Hippocampal formation (tissue), 2 donors: Measurements from ENCODE around the gene BNIP2.

ENCODE experiments used
- DNase-seq, 2 donors: peaks; one replicate each; lab custom pipeline; 2025; lab: John Stamatoyannopoulos, UW

Gene BNIP2

GRCh38 chr15:59632714-59633113, 56.4 kb downstream of the BNIP2 start:
- DNase-seq, result no peak

- no peak for DNase-seq
These were observed 66.8 kb downstream of the BNIP2 start for GRCh38 chr15:59622289-59622688.

- DNase-seq, result no peak
These were observed 70.7 kb downstream of the BNIP2 start for GRCh38 chr15:59618406-59618805.

- DNase-seq, result no peak
These were observed 72.7 kb downstream of the BNIP2 start for GRCh38 chr15:59616379-59616778.

DNA sequence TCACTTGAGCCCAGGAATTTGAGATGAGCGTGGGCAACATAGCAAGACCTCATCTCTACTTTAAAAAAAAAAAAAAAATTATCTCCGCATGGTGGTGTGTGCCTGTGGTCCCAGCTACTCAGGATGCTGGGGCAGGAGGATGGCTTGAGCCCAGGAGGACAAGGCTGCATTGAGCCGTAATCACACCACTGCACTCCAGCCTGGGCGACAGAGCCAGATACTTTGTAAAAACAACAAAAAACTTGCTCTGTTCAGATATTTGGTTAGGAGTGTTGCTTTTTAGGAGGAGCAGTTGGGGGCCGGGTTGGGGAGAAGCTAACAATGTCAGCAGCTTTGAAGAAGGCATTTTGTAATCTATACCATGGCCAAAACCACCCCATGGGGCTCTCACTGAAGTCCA, 73.5 kb downstream of the BNIP2 start:
- no peak for DNase-seq

DNA sequence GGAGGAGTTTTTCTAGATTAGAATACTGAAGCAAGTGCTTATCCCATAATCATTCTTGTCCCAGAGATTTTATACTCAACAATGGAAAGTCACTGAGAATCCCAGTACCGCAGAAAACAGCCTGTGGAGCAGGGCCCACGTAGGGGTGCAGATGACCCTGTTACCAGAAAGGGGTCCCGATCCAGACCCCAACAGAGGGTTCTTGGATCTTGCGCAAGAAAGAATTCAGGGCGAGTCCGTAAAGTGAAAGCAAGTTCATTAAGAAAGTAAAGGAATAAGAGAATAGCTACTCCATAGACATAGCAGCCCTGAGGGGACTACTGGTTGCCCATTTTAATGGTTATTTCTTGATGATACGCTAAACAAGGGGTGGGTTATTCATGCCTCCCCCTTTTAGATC, 75.0 kb downstream of the BNIP2 start:
- DNase-seq, result no peak

DNA sequence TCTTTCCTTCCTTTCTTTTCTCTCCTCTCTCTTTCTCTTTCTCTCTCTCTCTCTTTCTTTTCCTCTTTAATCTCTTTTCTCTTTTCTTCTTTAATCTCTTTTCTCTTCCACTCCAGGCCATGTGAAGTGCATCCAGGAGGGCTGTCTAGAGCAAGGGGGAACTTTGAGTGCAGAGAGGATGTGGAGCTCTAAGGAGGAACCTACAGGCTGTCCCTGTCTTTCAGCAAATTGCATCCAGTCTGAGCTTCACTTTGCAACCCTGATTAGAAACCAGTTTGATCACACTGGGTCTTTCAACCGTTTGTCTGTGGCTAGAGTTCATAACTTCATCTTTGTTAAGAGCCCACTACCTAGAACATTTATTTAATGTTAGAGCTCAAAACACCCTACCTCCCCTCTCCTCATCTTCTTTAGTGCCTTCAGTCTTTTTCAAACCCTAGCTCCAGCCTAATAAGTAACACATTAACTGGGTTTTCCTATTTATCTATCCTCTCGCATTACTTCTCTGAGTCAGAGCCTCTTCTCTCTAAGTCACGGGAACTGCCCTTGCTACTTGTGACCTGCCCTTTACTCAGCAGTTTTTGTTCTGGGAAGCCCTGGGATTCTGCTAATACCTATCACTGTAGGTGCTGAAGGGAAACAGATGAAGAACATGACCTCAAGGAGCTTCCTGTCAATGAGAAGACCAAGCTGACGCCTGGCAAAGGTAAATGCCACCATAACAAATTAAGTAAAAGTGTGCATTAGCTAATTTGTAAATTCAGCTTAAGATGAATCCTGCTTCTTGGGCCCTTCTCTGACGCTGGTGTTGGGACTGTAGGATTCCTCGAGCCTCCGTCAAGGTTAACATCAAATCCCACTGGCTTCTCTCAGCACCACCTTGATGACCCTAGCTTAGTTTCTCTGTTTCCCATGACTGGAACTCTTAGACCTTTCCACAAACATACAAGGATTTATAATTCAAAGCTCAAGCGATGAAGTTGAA, 77.6 kb downstream of the BNIP2 start, which contains the start of gene GCNT3:
TSS of gene GCNT3 (plus strand) at position 508 of the 985 bp plus-strand sequence. CDS start 6,456 bp downstream, outside the sequence.
- DNase-seq, result no peak

DNA sequence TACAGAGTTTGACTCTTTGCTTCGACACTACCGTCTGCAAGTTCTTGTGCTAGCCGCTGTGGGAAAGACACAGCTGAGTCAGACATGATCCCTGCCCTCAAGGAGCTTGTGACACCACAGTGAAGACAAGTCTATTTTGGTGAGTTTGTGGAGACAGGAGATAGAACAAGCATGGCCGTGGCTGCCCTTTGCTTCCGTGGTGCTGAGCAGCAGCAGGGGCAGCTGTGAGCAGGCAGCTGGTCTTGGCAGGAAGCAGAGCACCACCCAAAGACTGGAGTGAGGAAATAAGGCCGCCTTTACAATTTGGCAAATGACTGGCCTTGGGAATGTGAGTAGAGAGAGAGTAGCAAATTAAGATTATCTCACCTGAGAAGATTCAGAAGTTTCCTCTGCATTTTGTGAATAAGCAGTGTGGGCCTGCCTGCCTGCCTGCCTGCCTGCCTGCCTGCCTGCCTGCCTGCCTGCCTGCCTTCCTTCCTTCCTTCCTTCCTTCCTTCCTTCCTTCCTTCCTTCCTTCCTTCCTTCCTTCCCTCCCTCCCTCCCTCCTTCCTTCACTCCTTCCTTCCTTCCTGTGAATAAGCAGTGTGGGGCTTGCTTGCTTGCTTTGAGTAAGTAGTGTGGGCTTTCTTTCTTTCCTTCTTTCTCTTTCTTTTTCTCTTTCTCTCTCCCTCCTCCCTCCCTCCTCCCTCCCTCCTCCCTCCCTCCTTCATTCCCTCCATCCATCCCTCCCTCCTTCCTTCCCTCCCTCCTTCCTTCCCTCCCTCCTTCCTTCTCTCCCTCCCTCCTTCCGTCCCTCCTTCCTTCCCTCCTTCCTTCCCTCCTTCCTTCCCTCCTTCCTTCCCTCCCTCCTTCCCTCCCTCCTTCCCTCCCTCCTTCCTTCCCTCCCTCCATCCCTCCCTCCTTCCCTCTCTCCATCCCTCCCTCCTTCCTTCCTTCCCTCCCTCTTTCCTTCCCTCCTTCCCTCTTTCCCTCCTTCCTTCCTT, 79.1 kb downstream of the BNIP2 start:
- DNase-seq, result no peak
